GM19328 (cell line): ENCODE results near the gene KRT14.
"Not testable (repeated sequence)": the region's sequence is repeated elsewhere in the genome, so short reads cannot be mapped to it uniquely, and the experiment has no call there.

Experiments
- ATAC-seq: cut with Tn5 transposase; IDR thresholded peaks from one replicate; pipeline ENCODE4 v1.9.1; 2021; ENCODE audit warnings: mild to moderate bottlenecking, moderate library complexity; ENCODE audit not compliant: unreplicated experiment

KRT14 gene

GRCh38 chr17:41580244-41580575 lies 6.5 kb downstream of the KRT14 start:
- no peak for ATAC-seq

- ATAC-seq: no peak
These were observed 7.0 kb downstream of the KRT14 start for GRCh38 chr17:41579484-41580243.

- ATAC-seq: no peak
These were observed 7.7 kb downstream of the KRT14 start for GRCh38 chr17:41578971-41579370.

- no peak for ATAC-seq
These were observed 8.2 kb downstream of the KRT14 start for GRCh38 chr17:41578538-41578937.

- ATAC-seq: not testable (repeated sequence)
These were observed 10.0 kb downstream of the KRT14 start for GRCh38 chr17:41576740-41577139.

GRCh38 chr17:41575336-41575735 lies 11.4 kb downstream of the KRT14 start:
- ATAC-seq: no peak

GRCh38 chr17:41571561-41572434 lies 14.9 kb downstream of the KRT14 start, which contains the start of gene KRT9:
KRT9 (minus strand) TSS chr17:41572059; CDS start chr17:41571992, 67 bp downstream.
- no peak for ATAC-seq

GRCh38 chr17:41567317-41567716 lies 19.4 kb downstream of the KRT14 start:
- no peak for ATAC-seq

GRCh38 chr17:41565338-41565737 lies 21.4 kb downstream of the KRT14 start:
- no peak for ATAC-seq

- no peak for ATAC-seq
These were observed 23.0 kb downstream of the KRT14 start for GRCh38 chr17:41563607-41564170.

- no peak for ATAC-seq
These were observed 25.1 kb downstream of the KRT14 start for GRCh38 chr17:41561554-41561953.

GRCh38 chr17:41559548-41559947 lies 27.1 kb downstream of the KRT14 start:
- no peak for ATAC-seq

GRCh38 chr17:41556931-41557330 lies 29.8 kb downstream of the KRT14 start:
- ATAC-seq: no peak

GRCh38 chr17:41556306-41556705 lies 30.4 kb downstream of the KRT14 start:
- ATAC-seq: no peak

GRCh38 chr17:41555105-41555887 lies 31.4 kb downstream of the KRT14 start:
- no peak for ATAC-seq

GRCh38 chr17:41553987-41554680 lies 32.6 kb downstream of the KRT14 start:
- ATAC-seq: no peak

- ATAC-seq: no peak
These were observed 33.5 kb downstream of the KRT14 start for GRCh38 chr17:41553176-41553575.

- ATAC-seq: no peak
These were observed 34.2 kb downstream of the KRT14 start for GRCh38 chr17:41552455-41552854.

- ATAC-seq: no peak
These were observed 35.3 kb downstream of the KRT14 start for GRCh38 chr17:41551365-41551764.

- ATAC-seq: no peak
These were observed 37.1 kb downstream of the KRT14 start for GRCh38 chr17:41549596-41550039.
